Neuronal stem cell (in vitro differentiated cells): ENCODE data around the gene CDC42BPA.

Experiments
- DNase-seq: peaks from one replicate; pipeline ENCODE4 v3.0.0-alpha.2; 2013; ENCODE audit warnings: low spot score
- H2AFZ ChIP-seq: one replicate; pipeline ENCODE4 v1.6.1; 2013; ENCODE audit warnings: mild to moderate bottlenecking, low read length, inconsistent platforms
- H2AK5ac ChIP-seq: 2 replicates; pipeline ENCODE4 v1.6.1; 2013; ENCODE audit warnings: low read depth, mild to moderate bottlenecking, inconsistent platforms, low read length, moderate library complexity, mixed read lengths
- H2BK120ac ChIP-seq: 2 replicates; pipeline ENCODE4 v1.6.1; 2013; ENCODE audit warnings: low read depth, mild to moderate bottlenecking, inconsistent platforms, low read length, moderate library complexity, mixed read lengths
- H2BK12ac ChIP-seq: one replicate; pipeline ENCODE4 v1.6.1; 2013; ENCODE audit warnings: low read length, inconsistent platforms
- H2BK15ac ChIP-seq: 2 replicates; pipeline ENCODE4 v1.6.1; 2013; ENCODE audit warnings: mild to moderate bottlenecking, low read length, inconsistent platforms, mixed read lengths
- H2BK5ac ChIP-seq: one replicate; pipeline ENCODE4 v1.6.1; 2013; ENCODE audit warnings: inconsistent platforms, mild to moderate bottlenecking, low read length, moderate library complexity
- H3K14ac ChIP-seq: one replicate; pipeline ENCODE4 v1.6.1; 2013; ENCODE audit warnings: low read length, inconsistent platforms
- H3K18ac ChIP-seq: 2 replicates; pipeline ENCODE4 v1.6.1; 2013; ENCODE audit warnings: low read length, inconsistent platforms
- H3K23ac ChIP-seq: 2 replicates; pipeline ENCODE4 v1.6.1; 2013; ENCODE audit warnings: low read depth, mild to moderate bottlenecking, mixed read lengths, low read length, inconsistent platforms; ENCODE audit not compliant: poor library complexity
- H3K27ac ChIP-seq: replicated peaks from 3 replicates; pipeline ENCODE4 v1.5.1; 2013; ENCODE audit warnings: low read length, inconsistent platforms
- H3K27me3 ChIP-seq, 3 experiments: 2 replicates each; pipeline ENCODE4 v1.6.1; 2013; ENCODE audit warnings: low read length in 3 of 3, mild to moderate bottlenecking in 2 of 3, inconsistent platforms in 1 of 3, low read depth in 1 of 3, mixed read lengths in 1 of 3, moderate library complexity in 1 of 3; ENCODE audit not compliant: control insufficient read depth in 3 of 3, insufficient read depth in 3 of 3
- H3K36me3 ChIP-seq, 2 donors: replicated peaks in 1 of 2; 2 replicates each; pipeline ENCODE4 v1.6.1; 2013; ENCODE audit warnings: low read length in 2 of 2; ENCODE audit not compliant: control insufficient read depth in 2 of 2, insufficient read depth in 2 of 2
- H3K4ac ChIP-seq: 2 replicates; pipeline ENCODE4 v1.6.1; 2013; ENCODE audit warnings: inconsistent platforms, mild to moderate bottlenecking, low read length, moderate library complexity
- H3K4me1 ChIP-seq, 2 donors: 1 replicate in 1 of 2; 2 replicates in 1 of 2; pipeline ENCODE4 v1.6.1; 2013; ENCODE audit warnings: low read length in 2 of 2, low read depth in 1 of 2; ENCODE audit not compliant: control insufficient read depth in 2 of 2, insufficient read depth in 1 of 2
- H3K4me2 ChIP-seq: one replicate; pipeline ENCODE4 v1.6.1; 2013; ENCODE audit warnings: mild to moderate bottlenecking, low read length, inconsistent platforms; ENCODE audit not compliant: insufficient read depth, poor library complexity, severe bottlenecking
- H3K4me3 ChIP-seq, 2 donors: 2 replicates each; pipeline ENCODE4 v1.5.1; 2013; ENCODE audit warnings: low read length in 2 of 2, mild to moderate bottlenecking in 2 of 2, inconsistent platforms in 1 of 2, moderate library complexity in 1 of 2
- H3K79me1 ChIP-seq: one replicate; pipeline ENCODE4 v1.6.1; 2013; ENCODE audit warnings: low read depth, mild to moderate bottlenecking, inconsistent platforms, low read length, moderate library complexity
- H3K9ac ChIP-seq: one replicate; pipeline ENCODE4 v1.6.1; 2013; ENCODE audit warnings: mild to moderate bottlenecking, low read depth, low read length, inconsistent platforms; ENCODE audit not compliant: poor library complexity
- H3K9me3 ChIP-seq, 2 donors: replicated peaks in 1 of 2; 2 replicates each; pipeline versions ENCODE3 to v1.6.1; 2013; ENCODE audit warnings: low read length in 2 of 2, mild to moderate bottlenecking in 2 of 2, inconsistent platforms in 1 of 2, low read depth in 1 of 2, mixed read lengths in 1 of 2, moderate library complexity in 1 of 2; ENCODE audit not compliant: control insufficient read depth in 2 of 2, insufficient read depth in 1 of 2
- H4K8ac ChIP-seq: one replicate; pipeline ENCODE4 v1.6.1; 2013; ENCODE audit warnings: low read depth, mild to moderate bottlenecking, inconsistent platforms, low read length, moderate library complexity
- H4K91ac ChIP-seq: one replicate; pipeline ENCODE4 v1.6.1; 2013; ENCODE audit warnings: low read length, low read depth, mild to moderate bottlenecking, inconsistent platforms; ENCODE audit not compliant: poor library complexity
- WGBS, 2 donors: extraction: QIAGEN DNeasy Blood & Tissue Kit; methylation state at CpG; one replicate each; pipeline ENCODE4 v1.1.7; 2013; ENCODE audit warnings: missing lambda C conversion rate in 2 of 2, mixed read lengths in 1 of 2; ENCODE audit not compliant: insufficient read length in 2 of 2, insufficient replicate concordance in 1 of 2; ENCODE audit errors: extremely low coverage in 2 of 2; 5-methylcytosine and 5-hydroxymethylcytosine counted together

CDC42BPA gene

GRCh38 chr1:227295609-227296008 is 22.7 kb downstream of the CDC42BPA start:
- no peak for DNase-seq
- Histone ChIP-seq H3K4me1 (peaks cover 0 to 7% of the 10 kb centered on the region in 2 donors), H2BK5ac (no peak overlapping the region), H3K4me3 (no peak overlapping the region), H3K79me1 (no peaks in the 10 kb centered on the region), H3K4me2 (no peak overlapping the region), H3K27me3 (no peaks in the 10 kb centered on the region), H3K23ac (no peak overlapping the region), H3K36me3 (no peaks in the 10 kb centered on the region), H2BK120ac (no peak overlapping the region), H3K4ac (no peak overlapping the region), H4K8ac (no peak overlapping the region), H3K27ac (no peak overlapping the region), H3K14ac (no peak overlapping the region), H2AFZ (no peak overlapping the region), H3K18ac (no peak overlapping the region), H3K9me3 (peaks cover 0 to 4% of the 10 kb centered on the region in 2 donors), H4K91ac (no peak overlapping the region), H2BK15ac (no peak overlapping the region), H2AK5ac (no peak overlapping the region), H2BK12ac (no peak overlapping the region), H3K9ac (no peak overlapping the region)
- no CpG with 5 or more reads among the region's 3 CpGs for WGBS, 2 donors

- Histone ChIP-seq H2AK5ac (no peak overlapping the region), H3K9ac (no peak overlapping the region), H3K27ac (no peak overlapping the region), H4K8ac (no peak overlapping the region), H2BK12ac (no peak overlapping the region), H3K36me3 (peaks cover 0 to 3% of the 10 kb centered on the region in 2 donors), H2BK15ac (no peak overlapping the region), H3K18ac (no peak overlapping the region), H4K91ac (no peak overlapping the region), H2BK5ac (no peak overlapping the region), H3K4me2 (no peak overlapping the region), H3K4me1 (no peaks in the 10 kb centered on the region), H3K23ac (no peak overlapping the region), H3K14ac (no peak overlapping the region), H3K27me3 (peaks cover 0 to 2% (median 0%) of the 10 kb centered on the region in 3 experiments), H2AFZ (no peak overlapping the region), H2BK120ac (no peak overlapping the region), H3K4me3 (no peak overlapping the region), H3K79me1 (peaks cover 2% of the 10 kb centered on the region), H3K9me3 (peaks cover 3 to 43% of the 10 kb centered on the region in 2 donors), H3K4ac (no peak overlapping the region)
- no CpG with 5 or more reads among the region's 2 CpGs for WGBS, 2 donors
- DNase-seq: no peak
Measured at GRCh38 chr1:227285745-227286144, 32.5 kb downstream of the CDC42BPA start.

GRCh38 chr1:227281371-227281770 is 36.9 kb downstream of the CDC42BPA start:
- H2BK120ac ChIP-seq: no peak overlapping the region
- H3K4ac ChIP-seq: no peak overlapping the region
- no peak overlapping the region for H2BK12ac ChIP-seq
- H3K9ac ChIP-seq: no peak overlapping the region
- no peaks in the 10 kb centered on the region for H3K4me1 ChIP-seq
- H3K4me2 ChIP-seq: no peak overlapping the region
- H3K18ac ChIP-seq: no peak overlapping the region
- no peak overlapping the region for H3K27ac ChIP-seq
- no peak overlapping the region for H3K4me3 ChIP-seq
- no peak overlapping the region for H3K14ac ChIP-seq
- H2BK5ac ChIP-seq: no peak overlapping the region
- H4K8ac ChIP-seq: no peak overlapping the region
- no peak for DNase-seq
- WGBS, 2 donors: no CpG with 5 or more reads among the region's 1 CpG
- no peak overlapping the region for H2AFZ ChIP-seq
- no peak overlapping the region for H3K23ac ChIP-seq
- peaks cover 3 to 33% of the 10 kb centered on the region in 2 donors for H3K9me3 ChIP-seq
- peaks cover 0 to 2% (median 0%) of the 10 kb centered on the region in 3 experiments for H3K27me3 ChIP-seq
- peaks cover 0 to 3% of the 10 kb centered on the region in 2 donors for H3K36me3 ChIP-seq
- H4K91ac ChIP-seq: no peak overlapping the region
- H2BK15ac ChIP-seq: no peak overlapping the region
- peaks cover 2% of the 10 kb centered on the region for H3K79me1 ChIP-seq
- H2AK5ac ChIP-seq: no peak overlapping the region

GRCh38 chr1:227280836-227281235 is 37.5 kb downstream of the CDC42BPA start:
- Histone ChIP-seq H3K4me2 (no peak overlapping the region), H3K27ac (no peak overlapping the region), H2BK120ac (no peak overlapping the region), H3K4me3 (no peak overlapping the region), H4K8ac (no peak overlapping the region), H4K91ac (no peak overlapping the region), H2BK5ac (no peak overlapping the region), H3K4me1 (no peaks in the 10 kb centered on the region), H2AK5ac (no peak overlapping the region), H2BK15ac (no peak overlapping the region), H3K9me3 (peaks cover 1 to 27% of the 10 kb centered on the region in 2 donors), H3K18ac (no peak overlapping the region), H2BK12ac (no peak overlapping the region), H3K9ac (no peak overlapping the region), H3K23ac (no peak overlapping the region), H3K4ac (no peak overlapping the region), H2AFZ (no peak overlapping the region), H3K79me1 (peaks cover 2% of the 10 kb centered on the region), H3K36me3 (peaks cover 0 to 3% of the 10 kb centered on the region in 2 donors), H3K27me3 (peaks cover 0 to 2% (median 0%) of the 10 kb centered on the region in 3 experiments), H3K14ac (no peak overlapping the region)
- DNase-seq: no peak
- WGBS, 2 donors: no CpG with 5 or more reads among the region's 1 CpG
